Mesothelial cell of epicardium (in vitro differentiated cells): ENCODE data around the gene FXR2. TPM values are rescaled to one million over a fixed set of nuclear protein-coding genes. Genes with fewer than 3 reads are reported as not detected.

Experiments
- DNase-seq, 2 experiments: peaks; one replicate each; pipeline ENCODE4 v3.0.0; 2021; ENCODE audit warnings: low spot score in 2 of 2; ENCODE audit not compliant: unreplicated experiment in 2 of 2
- H3K27ac Mint-ChIP-seq: 2 replicates; pipeline ENCODE4 v1.8.0; 2021; ENCODE audit warnings: mixed read lengths
- H3K27me3 Mint-ChIP-seq: 2 replicates; pipeline ENCODE4 v1.8.0; 2021; ENCODE audit warnings: low read depth, mixed read lengths
- H3K36me3 Mint-ChIP-seq: 2 replicates; pipeline ENCODE4 v1.8.0; 2021; ENCODE audit warnings: mixed read lengths
- H3K4me1 Mint-ChIP-seq: 2 replicates; pipeline ENCODE4 v1.8.0; 2021; ENCODE audit warnings: mixed read lengths
- H3K4me3 Mint-ChIP-seq: 2 replicates; pipeline ENCODE4 v1.8.0; 2021; ENCODE audit warnings: mild to moderate bottlenecking, moderate library complexity, mixed read lengths
- H3K9me3 Mint-ChIP-seq: 2 replicates; pipeline ENCODE4 v1.8.0; 2021; ENCODE audit warnings: mixed read lengths
- CTCF ChIP-seq: fragments of 200-600 bp; sonication (generic); IDR thresholded peaks from one replicate; pipeline ENCODE4 v1.5.0; 2021; ENCODE audit warnings: antibody characterized with exemption; ENCODE audit not compliant: unreplicated experiment
- total RNA-seq: library from RNA; stranded (reverse); gene quantifications from 3 replicates; pipeline ENCODE4 v1.2.1, GENCODE V29; 2021

The FXR2 gene
- total RNA-seq, 1 donor from 2014 or later = 44.5 TPM

GRCh38 chr17:7651665-7652387, 37.1 kb upstream of the FXR2 start:
- Mint-ChIP-seq H3K36me3 (no peaks in the 10 kb centered on the region), H3K4me1 (peaks cover 37% of the 10 kb centered on the region), H3K27ac (no peak overlapping the region), H3K4me3 (peak overlapping the region; percentile 66), H3K9me3 (no peaks in the 10 kb centered on the region), H3K27me3 (peaks cover 58% of the 10 kb centered on the region)
- no peak for DNase-seq
- no peak for TF ChIP-seq CTCF

GRCh38 chr17:7651097-7651664, 36.5 kb upstream of the FXR2 start:
- H3K27me3 Mint-ChIP-seq = peaks cover 58% of the 10 kb centered on the region
- no peaks in the 10 kb centered on the region for H3K36me3 Mint-ChIP-seq
- H3K27ac Mint-ChIP-seq = no peak overlapping the region
- no peak for DNase-seq
- peak overlapping the region; percentile 82 for H3K4me3 Mint-ChIP-seq
- TF ChIP-seq CTCF = no peak
- H3K9me3 Mint-ChIP-seq = no peaks in the 10 kb centered on the region
- H3K4me1 Mint-ChIP-seq = peaks cover 34% of the 10 kb centered on the region

- no peak for TF ChIP-seq CTCF
- Mint-ChIP-seq H3K9me3 (no peaks in the 10 kb centered on the region), H3K27ac (peak within 1 kb of the TSS; percentile 61), H3K4me1 (peaks cover 32% of the 10 kb centered on the region), H3K4me3 (peak within 1 kb of the TSS; percentile 82), H3K27me3 (peaks cover 58% of the 10 kb centered on the region), H3K36me3 (no peaks in the 10 kb centered on the region)
- peak; percentile 51 to 60 for DNase-seq
These were observed 35.9 kb upstream of the FXR2 start, which contains the start of gene ATP1B2 for GRCh38 chr17:7650509-7651096. ATP1B2 (plus strand) TSS chr17:7650926; CDS start chr17:7651519, 593 bp downstream.

GRCh38 chr17:7647018-7647417, 32.3 kb upstream of the FXR2 start:
- no peak overlapping the region for H3K4me3 Mint-ChIP-seq
- H3K27ac Mint-ChIP-seq = no peak overlapping the region
- H3K36me3 Mint-ChIP-seq = no peaks in the 10 kb centered on the region
- H3K4me1 Mint-ChIP-seq = peaks cover 17% of the 10 kb centered on the region
- peaks cover 32% of the 10 kb centered on the region for H3K27me3 Mint-ChIP-seq
- H3K9me3 Mint-ChIP-seq = no peaks in the 10 kb centered on the region
- DNase-seq = no peak
- no peak for TF ChIP-seq CTCF

- Mint-ChIP-seq H3K9me3 (no peaks in the 10 kb centered on the region), H3K36me3 (no peaks in the 10 kb centered on the region), H3K4me1 (peaks cover 15% of the 10 kb centered on the region), H3K27me3 (peaks cover 33% of the 10 kb centered on the region), H3K4me3 (no peak overlapping the region), H3K27ac (no peak overlapping the region)
- no peak for DNase-seq
- TF ChIP-seq CTCF = no peak
These were observed 31.8 kb upstream of the FXR2 start for GRCh38 chr17:7646457-7646856.
